ENCODE data around the gene CSTF1. TPM values are rescaled to one million over a fixed set of nuclear protein-coding genes. Genes with fewer than 3 reads are reported as not detected.
A peak's percentile ranks its signal among the peaks of the same experiment; 100 is the strongest.

Gene CSTF1
- total and polyA plus RNA-seq, 2 donors (not counting 3 experiments of a cell fraction or from before 2014, with no cell fraction given), result 39.6 to 49.3 TPM

GRCh38 chr20:56392881-56393482, 537 bp downstream of the CSTF1 start:
- dilution Hi-C loops (cut with MboI; ENCODE audit: extremely low pct_ligation_motif_present, low sequenced_read_pairs), result no loop called here
- H2AFZ ChIP-seq (ENCODE audit: low read depth, low read length), result peak overlapping the region; percentile 33
- no peaks in the 10 kb centered on the region for H4K20me1 ChIP-seq (replicated peaks; ENCODE audit: control insufficient read depth, extremely low read depth, insufficient read depth, low read length)
- peak; percentile 55 for FAIRE-seq
- peaks cover 13 to 17% of the 10 kb centered on the region in 2 experiments for H3K36me3 ChIP-seq (ENCODE audit: control insufficient read depth in 2 of 2, extremely low read depth in 1 of 2, insufficient read depth in 2 of 2, low read length in 2 of 2)
- BruUV-seq (replicated peaks), result no TSS peak
- H3K4me3 ChIP-seq (replicated peaks in 1 of 3; ENCODE audit: insufficient read depth in 1 of 3, low read depth in 1 of 3, low read length in 3 of 3), result peak overlapping the region; percentile 52 to 79 (median 78)
- peak overlapping the region; percentile 50 for H3K27ac ChIP-seq (ENCODE audit: insufficient read depth, low read depth, low read length)
- intact Hi-C loops (cut with micrococcal nuclease), result loop anchor here (1.0 kb wide), 3 partner anchors 29 to 75 kb away; partner anchors contain the start of genes FAM210B and RTF2
- ChIA-PET POLR2A (interaction anchor here (1.5 kb wide), 1 partner anchor 34 kb away, joined by 6 read pairs; the partner anchor contains the start of gene FAM210B), CTCF (interaction anchor here (0.8 to 1.8 kb wide), 2 partner anchors 29 to 33 kb away, joined by 3 to 5 read pairs; no protein-coding TSS in a partner anchor)
- H3K27me3 ChIP-seq (ENCODE audit: control insufficient read depth in 2 of 2, insufficient read depth in 2 of 2, low read length in 2 of 2), result no peaks in the 10 kb centered on the region
- H3K9ac ChIP-seq (replicated peaks; ENCODE audit: extremely low read depth, insufficient read depth, low read length), result peak overlapping the region; percentile 81
- H3K9me1 ChIP-seq (replicated peaks; ENCODE audit: control insufficient read depth, extremely low read depth, insufficient read depth, low read length), result no peaks in the 10 kb centered on the region
- peaks cover 61% of the 10 kb centered on the region for H3K79me2 ChIP-seq (ENCODE audit: control insufficient read depth, insufficient read depth, low read length)
- peak; percentile 24 for DNase-seq (ENCODE audit: low read depth, low spot score)
- H3K4me2 ChIP-seq (ENCODE audit: insufficient read depth, low read length), result peak overlapping the region; percentile 82
- peaks cover 14% of the 10 kb centered on the region for H3K4me1 ChIP-seq (ENCODE audit: control insufficient read depth, extremely low read depth, insufficient read depth, low read length)
- TF ChIP-seq MAX (IDR thresholded peaks at IDR 0.05; ENCODE audit: insufficient read depth, insufficient read length) (no peak), EZH2 (IDR thresholded peaks at IDR 0.05; ENCODE audit: borderline replicate concordance, low read depth, low read length, severe bottlenecking) (no peak), CTCF (IDR thresholded peaks at IDR 0.05; ENCODE audit: extremely low read depth in 1 of 2, insufficient read depth in 1 of 2, low read depth in 1 of 2, low read length in 2 of 2) (no peak), JUN (IDR thresholded peaks at IDR 0.05; ENCODE audit: borderline replicate concordance, insufficient read depth, insufficient read length, low read depth) (no peak), MYC (IDR thresholded peaks at IDR 0.05; ENCODE audit: low read depth, low read length) (no peak)
- H3K9me3 ChIP-seq (replicated peaks; ENCODE audit: control insufficient read depth, insufficient read depth, low read length), result no peaks in the 10 kb centered on the region
